ENCODE results near the gene NUBP2.

DNA sequence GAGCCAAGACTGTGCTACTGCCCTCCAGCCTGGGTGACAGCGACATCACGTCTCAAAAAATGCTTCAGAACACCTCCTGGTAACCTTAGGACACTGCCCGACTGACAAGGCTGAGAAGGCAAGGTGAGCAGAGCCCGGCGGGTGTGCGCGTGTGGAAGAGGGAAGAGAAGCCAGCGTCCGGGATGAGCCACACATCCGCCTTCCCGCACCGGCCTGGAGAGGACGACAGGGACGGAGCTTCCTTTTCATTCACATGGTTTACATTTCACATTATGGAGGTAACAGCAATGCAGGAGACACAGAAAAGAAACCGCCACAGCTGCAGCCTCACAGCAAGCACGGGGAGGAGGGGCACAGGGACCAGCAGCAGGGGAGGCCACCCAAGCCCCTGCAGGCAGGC is 27.3 kb downstream of the NUBP2 start:
- TF ChIP-seq, protein P1, sequence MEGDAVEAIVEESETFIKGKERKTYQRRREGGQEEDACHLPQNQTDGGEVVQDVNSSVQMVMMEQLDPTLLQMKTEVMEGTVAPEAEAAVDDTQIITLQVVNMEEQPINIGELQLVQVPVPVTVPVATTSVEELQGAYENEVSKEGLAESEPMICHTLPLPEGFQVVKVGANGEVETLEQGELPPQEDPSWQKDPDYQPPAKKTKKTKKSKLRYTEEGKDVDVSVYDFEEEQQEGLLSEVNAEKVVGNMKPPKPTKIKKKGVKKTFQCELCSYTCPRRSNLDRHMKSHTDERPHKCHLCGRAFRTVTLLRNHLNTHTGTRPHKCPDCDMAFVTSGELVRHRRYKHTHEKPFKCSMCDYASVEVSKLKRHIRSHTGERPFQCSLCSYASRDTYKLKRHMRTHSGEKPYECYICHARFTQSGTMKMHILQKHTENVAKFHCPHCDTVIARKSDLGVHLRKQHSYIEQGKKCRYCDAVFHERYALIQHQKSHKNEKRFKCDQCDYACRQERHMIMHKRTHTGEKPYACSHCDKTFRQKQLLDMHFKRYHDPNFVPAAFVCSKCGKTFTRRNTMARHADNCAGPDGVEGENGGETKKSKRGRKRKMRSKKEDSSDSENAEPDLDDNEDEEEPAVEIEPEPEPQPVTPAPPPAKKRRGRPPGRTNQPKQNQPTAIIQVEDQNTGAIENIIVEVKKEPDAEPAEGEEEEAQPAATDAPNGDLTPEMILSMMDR (conservative IDR thresholded peaks at IDR 0.05; ENCODE audit: low read depth, low read length) = no peak
- TF ChIP-seq EZH2 (IDR thresholded peaks at IDR 0.05; ENCODE audit: borderline replicate concordance, low read depth, low read length, poor library complexity, severe bottlenecking) = no peak
